Neural crest cell (in vitro differentiated cells): ENCODE results near the gene LARP4B. TPM values are rescaled to one million over a fixed set of nuclear protein-coding genes. Genes with fewer than 3 reads are reported as not detected.

ENCODE experiments used
- DNase-seq: peaks from one replicate; pipeline ENCODE4 v3.0.0; 2021; ENCODE audit warnings: low read depth, mixed read lengths, low spot score
- H3K27ac Mint-ChIP-seq: one replicate; pipeline ENCODE4 v1.8.0; 2021; ENCODE audit warnings: mild to moderate bottlenecking, mixed read lengths; ENCODE audit not compliant: unreplicated experiment
- H3K27me3 Mint-ChIP-seq: 2 replicates; pipeline ENCODE4 v1.8.0; 2021; ENCODE audit warnings: low read depth, mild to moderate bottlenecking, mixed read lengths
- H3K36me3 Mint-ChIP-seq: 2 replicates; pipeline ENCODE4 v1.8.0; 2021; ENCODE audit warnings: low read depth, mild to moderate bottlenecking, mixed read lengths
- H3K4me1 Mint-ChIP-seq: 2 replicates; pipeline ENCODE4 v1.8.0; 2021; ENCODE audit warnings: mixed read lengths
- H3K4me3 Mint-ChIP-seq: one replicate; pipeline ENCODE4 v1.8.0; 2021; ENCODE audit warnings: mild to moderate bottlenecking, mixed read lengths
- H3K9me3 Mint-ChIP-seq: 2 replicates; pipeline ENCODE4 v1.8.0; 2021; ENCODE audit warnings: mixed read lengths
- total RNA-seq: library from RNA; stranded (reverse); gene quantifications from 2 replicates; pipeline ENCODE4 v1.2.1, GENCODE V29; 2021
- TF ChIP-seq, protein P1 (sequence below): fragments of 200-600 bp; sonication (generic); conservative IDR thresholded peaks from 2 replicates; pipeline ENCODE4 v1.5.0; 2021; ENCODE audit warnings: antibody characterized with exemption, mild to moderate bottlenecking

The LARP4B gene
- total RNA-seq, 1 donor from 2014 or later = 75.4 TPM

DNA sequence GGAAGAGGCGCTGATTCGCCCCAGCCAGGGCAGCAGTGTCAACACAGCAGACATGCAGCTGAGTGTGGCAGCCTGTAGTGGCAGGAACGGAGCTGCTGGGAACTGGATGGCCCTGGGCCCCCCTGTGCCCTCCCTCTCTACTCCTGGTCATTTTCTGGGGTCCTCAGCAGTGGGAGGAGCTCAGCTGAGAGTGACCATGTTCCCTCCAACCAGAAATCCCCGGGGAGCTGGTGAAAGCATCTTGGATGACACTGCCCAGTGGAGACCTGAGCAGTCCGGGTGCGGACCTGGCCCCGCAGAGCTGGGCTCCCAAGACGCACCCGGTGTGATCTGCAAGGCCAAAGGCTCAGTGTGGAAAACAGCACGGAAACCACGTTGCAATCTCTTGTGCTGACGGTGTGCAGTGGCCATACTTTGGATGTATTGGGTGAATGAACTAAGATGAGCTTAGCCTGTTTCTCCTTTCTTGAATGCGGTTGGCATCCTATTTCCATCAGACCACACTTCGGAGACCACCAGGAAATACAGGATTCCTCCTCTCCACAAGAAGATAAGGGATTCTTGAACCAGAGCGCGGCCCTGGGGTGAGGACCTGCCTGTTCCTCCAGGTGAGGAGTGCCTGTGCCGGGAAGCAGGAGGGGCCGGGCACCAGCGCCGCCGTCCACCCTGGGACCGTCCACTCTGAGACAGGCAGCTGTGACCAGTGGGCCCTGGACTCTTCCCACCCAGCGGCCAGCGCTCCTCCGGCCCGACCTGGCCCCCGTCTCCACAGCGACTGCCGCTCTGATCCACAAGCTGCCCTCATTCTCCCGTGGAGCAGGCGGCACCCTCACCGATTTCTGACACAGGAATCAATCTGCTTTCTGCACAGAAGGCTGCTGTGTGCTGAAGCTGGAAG, 148.5 kb downstream of the LARP4B start:
- DNase-seq = peak; percentile 1
- Mint-ChIP-seq H3K27ac (no peak overlapping the region), H3K36me3 (no peaks in the 10 kb centered on the region), H3K4me1 (no peaks in the 10 kb centered on the region), H3K27me3 (peaks cover 17% of the 10 kb centered on the region), H3K4me3 (no peak overlapping the region), H3K9me3 (no peaks in the 10 kb centered on the region)
- TF ChIP-seq, protein P1, sequence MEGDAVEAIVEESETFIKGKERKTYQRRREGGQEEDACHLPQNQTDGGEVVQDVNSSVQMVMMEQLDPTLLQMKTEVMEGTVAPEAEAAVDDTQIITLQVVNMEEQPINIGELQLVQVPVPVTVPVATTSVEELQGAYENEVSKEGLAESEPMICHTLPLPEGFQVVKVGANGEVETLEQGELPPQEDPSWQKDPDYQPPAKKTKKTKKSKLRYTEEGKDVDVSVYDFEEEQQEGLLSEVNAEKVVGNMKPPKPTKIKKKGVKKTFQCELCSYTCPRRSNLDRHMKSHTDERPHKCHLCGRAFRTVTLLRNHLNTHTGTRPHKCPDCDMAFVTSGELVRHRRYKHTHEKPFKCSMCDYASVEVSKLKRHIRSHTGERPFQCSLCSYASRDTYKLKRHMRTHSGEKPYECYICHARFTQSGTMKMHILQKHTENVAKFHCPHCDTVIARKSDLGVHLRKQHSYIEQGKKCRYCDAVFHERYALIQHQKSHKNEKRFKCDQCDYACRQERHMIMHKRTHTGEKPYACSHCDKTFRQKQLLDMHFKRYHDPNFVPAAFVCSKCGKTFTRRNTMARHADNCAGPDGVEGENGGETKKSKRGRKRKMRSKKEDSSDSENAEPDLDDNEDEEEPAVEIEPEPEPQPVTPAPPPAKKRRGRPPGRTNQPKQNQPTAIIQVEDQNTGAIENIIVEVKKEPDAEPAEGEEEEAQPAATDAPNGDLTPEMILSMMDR = no peak

DNA sequence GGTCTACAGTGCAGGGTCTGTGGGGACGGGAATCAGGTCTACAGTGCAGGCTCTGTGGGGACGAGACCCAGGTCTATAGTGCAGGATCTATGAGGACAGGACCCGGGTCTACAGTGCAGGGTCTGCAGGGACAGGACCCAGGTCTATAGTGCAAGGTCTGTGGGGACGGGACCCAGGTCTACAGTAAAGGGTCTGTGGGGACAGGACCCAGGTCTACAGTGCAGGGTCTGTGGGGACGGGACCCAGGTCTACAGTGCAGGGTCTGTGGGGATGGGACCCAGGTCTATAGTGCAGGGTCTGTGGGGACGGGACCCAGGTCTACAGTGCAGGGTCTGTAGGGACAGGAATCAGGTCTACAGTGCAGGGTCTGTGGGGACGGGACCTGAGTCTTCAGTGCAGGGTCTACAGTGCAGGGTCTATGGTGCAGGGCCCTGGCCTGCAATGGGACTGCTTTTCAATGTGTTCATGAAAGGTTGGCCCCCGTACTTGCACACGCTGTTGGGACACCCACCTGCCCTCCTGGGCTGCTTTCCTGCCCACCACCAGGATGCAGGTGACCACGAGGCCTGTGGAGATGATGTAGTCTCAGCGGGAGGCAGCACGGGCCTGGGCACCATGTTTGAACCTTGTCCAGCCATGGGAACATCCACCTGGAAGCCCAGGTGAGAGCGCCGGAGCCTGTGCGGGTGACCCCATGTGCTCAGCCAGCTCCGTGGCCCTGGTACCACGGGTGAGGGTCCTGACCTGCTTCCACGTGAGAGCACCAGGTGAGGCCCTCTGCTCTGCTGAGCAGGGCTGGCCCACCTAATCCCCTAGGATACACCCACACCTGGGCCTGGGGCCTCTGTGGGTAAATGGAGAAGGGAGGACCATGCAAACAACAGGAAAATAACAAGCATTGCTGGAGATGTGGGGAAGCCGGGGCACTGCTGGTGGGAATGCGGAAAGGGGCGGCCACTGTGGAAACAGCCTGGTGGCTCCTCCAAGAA, 150.7 kb downstream of the LARP4B start:
- Mint-ChIP-seq H3K9me3 (no peaks in the 10 kb centered on the region), H3K4me1 (no peaks in the 10 kb centered on the region), H3K27ac (no peak overlapping the region), H3K36me3 (no peaks in the 10 kb centered on the region), H3K27me3 (peaks cover 17% of the 10 kb centered on the region), H3K4me3 (no peak overlapping the region)
- DNase-seq = no peak
- TF ChIP-seq, protein P1 = no peak

DNA sequence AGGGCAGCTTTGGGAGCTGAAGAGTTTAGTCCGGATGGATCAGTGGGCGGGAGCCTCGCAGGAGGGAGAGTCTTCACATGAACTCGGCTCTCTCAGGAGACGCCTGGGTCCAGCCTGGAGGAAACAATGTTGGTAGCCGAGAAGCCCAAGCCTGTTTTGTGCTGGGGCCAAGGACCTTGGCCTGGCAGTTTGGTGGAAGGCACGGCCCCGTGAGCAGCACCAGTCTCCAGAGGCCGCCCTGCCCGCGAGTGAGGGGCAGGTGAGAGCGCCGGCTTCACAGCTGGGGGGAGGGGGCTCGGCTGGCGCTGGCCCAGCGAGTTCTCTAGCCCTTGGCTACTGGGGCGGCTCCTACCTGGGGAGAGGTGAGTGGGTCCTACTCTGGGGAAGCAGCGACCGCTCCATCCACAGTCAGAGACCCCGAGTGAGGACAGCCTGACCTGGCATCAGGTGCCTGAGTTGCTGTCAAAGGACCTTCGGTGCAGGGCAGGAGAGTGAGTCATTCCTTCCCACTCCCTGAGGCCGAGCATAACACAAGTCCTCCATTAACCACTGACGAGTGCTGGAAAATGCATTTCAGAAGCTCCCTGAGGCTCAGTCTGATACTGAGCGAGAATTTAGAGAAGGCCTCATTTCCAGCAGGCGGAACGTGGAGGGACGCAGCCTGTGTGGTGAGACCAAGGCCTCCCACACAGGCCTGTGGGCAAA, 152.7 kb downstream of the LARP4B start:
- no peak overlapping the region for H3K4me3 Mint-ChIP-seq
- no peak overlapping the region for H3K27ac Mint-ChIP-seq
- H3K36me3 Mint-ChIP-seq = no peaks in the 10 kb centered on the region
- TF ChIP-seq, protein P1 = no peak
- no peak for DNase-seq
- no peaks in the 10 kb centered on the region for H3K9me3 Mint-ChIP-seq
- H3K27me3 Mint-ChIP-seq = peaks cover 14% of the 10 kb centered on the region
- no peaks in the 10 kb centered on the region for H3K4me1 Mint-ChIP-seq

DNA sequence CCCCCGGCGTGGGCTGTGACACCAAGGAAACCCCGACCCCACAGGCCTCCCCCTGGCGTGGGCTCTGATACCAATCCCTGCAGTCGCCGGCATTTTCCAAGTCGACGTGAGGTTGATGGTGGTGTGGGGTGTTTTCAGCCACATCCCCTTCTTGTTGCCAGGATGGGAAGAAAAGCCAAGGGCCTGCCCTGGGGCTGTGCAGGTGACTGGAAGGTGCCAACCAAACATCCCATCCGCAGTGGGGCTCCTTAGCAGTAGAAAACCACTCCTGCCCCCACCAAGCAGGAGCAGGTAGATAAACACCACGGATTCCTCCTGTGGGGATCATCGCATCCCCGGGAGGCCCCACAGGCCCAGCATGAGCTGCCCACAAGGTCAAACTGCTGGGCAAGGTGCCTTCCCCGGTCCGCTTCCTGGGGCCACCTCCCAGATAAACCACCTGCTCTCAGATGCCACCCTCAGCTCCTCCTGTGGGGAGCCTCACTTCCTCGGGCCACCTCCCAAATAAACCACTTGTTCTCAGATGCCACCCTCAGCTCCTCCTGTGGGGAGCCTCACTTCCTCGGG, 153.5 kb downstream of the LARP4B start:
- H3K36me3 Mint-ChIP-seq = no peaks in the 10 kb centered on the region
- no peak overlapping the region for H3K4me3 Mint-ChIP-seq
- H3K4me1 Mint-ChIP-seq = no peaks in the 10 kb centered on the region
- H3K9me3 Mint-ChIP-seq = no peaks in the 10 kb centered on the region
- TF ChIP-seq, protein P1 = no peak
- no peak for DNase-seq
- peaks cover 13% of the 10 kb centered on the region for H3K27me3 Mint-ChIP-seq
- H3K27ac Mint-ChIP-seq = no peak overlapping the region

DNA sequence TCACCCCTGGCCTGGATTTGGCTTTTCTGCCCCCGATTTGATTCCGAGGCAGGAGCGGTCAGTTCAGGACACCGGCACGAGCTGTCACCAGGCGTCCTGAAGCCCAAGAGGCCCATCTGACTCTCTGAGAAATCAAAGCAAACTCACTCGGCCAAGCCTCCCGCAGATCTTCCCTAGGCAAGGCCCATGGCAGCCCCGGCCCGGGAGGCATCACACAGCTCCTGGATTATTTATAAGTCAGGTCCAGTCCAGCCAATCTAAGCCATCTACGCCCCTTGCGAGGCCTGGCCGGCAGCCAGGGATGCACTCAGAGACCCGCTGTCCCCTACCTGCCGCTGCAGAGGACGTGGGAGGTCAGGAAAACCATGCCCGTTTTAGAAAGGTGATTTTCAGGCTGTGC, 154.7 kb downstream of the LARP4B start:
- H3K9me3 Mint-ChIP-seq = no peaks in the 10 kb centered on the region
- H3K27ac Mint-ChIP-seq = no peak overlapping the region
- no peaks in the 10 kb centered on the region for H3K36me3 Mint-ChIP-seq
- TF ChIP-seq, protein P1 = no peak
- peaks cover 3% of the 10 kb centered on the region for H3K27me3 Mint-ChIP-seq
- no peaks in the 10 kb centered on the region for H3K4me1 Mint-ChIP-seq
- no peak overlapping the region for H3K4me3 Mint-ChIP-seq
- no peak for DNase-seq
